NCI-H2196 treated with DMSO at 0.1 percent for 48 hours (cell line): ENCODE results near the gene SRRM1.
"Not testable (repeated sequence)": the region's sequence is repeated elsewhere in the genome, so short reads cannot be mapped to it uniquely, and the experiment has no call there.

Source experiments
- DNase-seq: peaks from one replicate; lab custom pipeline; 2025; ENCODE audit not compliant: unreplicated experiment; lab: John Stamatoyannopoulos, UW

Gene SRRM1

DNA sequence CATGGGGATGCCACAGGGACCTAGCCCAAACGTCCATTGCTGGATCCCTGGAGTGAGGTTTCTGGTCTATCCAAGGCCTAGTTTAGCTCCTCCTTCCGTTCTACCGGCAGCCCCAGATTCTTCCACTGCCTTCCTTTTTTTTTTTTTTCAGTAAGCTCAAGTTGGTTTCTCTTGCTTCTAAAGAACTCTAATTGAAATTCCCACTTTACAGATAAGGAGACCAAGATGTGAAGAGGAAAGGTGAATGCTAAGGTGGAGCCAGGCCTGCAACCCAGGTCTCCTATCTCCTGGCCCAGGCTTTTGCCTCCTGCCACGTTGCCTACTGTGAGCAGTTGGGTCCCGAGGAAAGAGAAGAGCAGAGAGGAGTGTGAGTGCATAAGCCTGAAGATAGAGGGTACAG, 70.6 kb downstream of the SRRM1 start:
- no peak for DNase-seq

GRCh38 chr1:24714859-24715520, 71.9 kb downstream of the SRRM1 start:
- DNase-seq, result no peak

- DNase-seq, result no peak
Measured at GRCh38 chr1:24715658-24716057, 72.6 kb downstream of the SRRM1 start.

- DNase-seq, result no peak
Measured at GRCh38 chr1:24717887-24718650, 75.0 kb downstream of the SRRM1 start.

GRCh38 chr1:24720152-24720551, 77.0 kb downstream of the SRRM1 start:
- DNase-seq, result no peak

DNA sequence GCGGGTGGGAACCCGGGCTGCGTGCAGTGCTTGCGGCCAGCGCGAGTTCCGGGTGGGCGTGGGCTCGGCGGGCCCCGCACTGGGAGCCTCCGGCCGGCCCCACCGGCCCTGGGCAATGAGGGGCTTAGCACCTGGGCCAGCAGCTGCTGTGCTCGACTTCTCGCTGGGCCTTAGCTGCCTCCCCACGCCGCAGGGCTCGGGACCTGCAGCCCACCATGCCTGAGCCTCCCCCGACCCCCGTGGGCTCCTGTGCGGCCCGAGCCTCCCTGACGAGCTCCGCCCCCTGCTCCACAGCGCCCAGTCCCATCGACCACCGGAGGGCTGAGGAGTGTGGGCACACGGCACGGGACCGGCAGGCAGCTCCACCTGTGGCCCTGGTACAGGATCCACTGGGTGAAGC, 78.4 kb downstream of the SRRM1 start:
- DNase-seq, result no peak

DNA sequence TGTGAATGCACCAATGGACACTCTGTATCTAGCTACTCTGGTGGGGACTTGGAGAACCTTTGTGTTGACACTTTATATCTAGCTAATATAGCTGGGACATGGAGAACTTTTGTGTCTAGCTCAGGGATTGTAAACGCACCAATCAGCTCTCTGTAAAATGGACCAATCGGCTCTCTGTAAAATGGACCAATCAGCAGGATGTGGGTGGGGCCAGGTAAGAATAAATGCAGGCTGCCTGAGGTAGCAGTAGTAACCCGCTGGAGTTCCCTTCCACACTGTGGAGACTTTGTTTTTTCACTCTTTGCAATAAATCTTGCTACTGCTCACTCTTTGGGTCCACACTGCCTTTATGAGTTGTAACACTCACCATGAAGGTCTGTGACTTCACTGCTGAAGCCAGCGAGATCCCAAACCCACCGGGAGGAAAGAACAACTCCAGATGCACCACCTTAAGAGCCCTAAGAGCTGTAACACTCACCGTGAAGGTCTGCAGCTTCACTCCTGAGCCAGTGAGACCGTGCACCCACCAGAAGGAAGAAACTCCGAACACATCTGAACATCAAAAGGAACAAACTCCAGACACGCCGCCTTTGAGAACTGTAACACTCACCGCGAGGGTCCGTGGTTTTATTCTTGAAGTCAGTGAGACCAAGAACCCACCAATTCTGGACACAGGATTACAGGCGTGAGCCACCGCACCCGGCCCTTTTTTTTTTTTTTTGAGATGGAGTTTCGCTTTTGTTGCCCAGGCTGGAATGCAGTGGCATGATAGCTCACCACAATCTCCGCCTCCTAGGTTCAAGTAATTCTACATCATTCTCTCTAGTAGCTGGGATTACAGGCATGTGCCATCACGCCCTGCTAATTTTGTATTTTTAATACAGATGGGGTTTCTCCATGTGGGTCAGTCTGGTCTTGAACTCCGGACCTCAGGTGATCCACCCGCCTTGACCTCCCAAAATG, 79.3 kb downstream of the SRRM1 start:
- not testable (repeated sequence) for DNase-seq
